Measurements from ENCODE around the gene CPXM2. TPM values are rescaled to one million over a fixed set of nuclear protein-coding genes. Genes with fewer than 3 reads are reported as not detected.

Gene CPXM2
- total RNA-seq, 1 donor from 2014 or later: 0.33 TPM

DNA sequence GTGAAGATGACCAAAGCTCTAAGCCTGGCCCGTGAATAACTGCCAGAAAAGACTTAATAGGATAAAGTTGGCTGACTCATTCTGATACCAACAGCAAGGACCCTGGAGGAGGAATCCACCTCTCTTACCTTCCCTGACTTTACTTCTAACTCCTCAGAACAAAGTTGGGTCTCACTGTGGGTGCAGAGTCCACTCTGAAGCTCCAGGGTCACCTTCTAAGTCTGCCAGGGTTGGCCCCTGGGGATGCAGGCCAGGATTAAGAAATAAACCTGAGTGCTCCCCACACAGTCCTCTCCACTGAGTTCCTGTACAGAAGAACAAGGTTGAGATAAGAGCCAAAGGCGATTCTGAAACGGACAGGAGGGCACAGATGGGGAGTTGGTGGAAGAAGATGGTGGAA, 171.1 kb downstream of the CPXM2 start:
- no peak for DNase-seq (ENCODE audit: low spot score)
- Mint-ChIP-seq H3K4me3 (ENCODE audit: unreplicated experiment) (no peak overlapping the region), H3K27me3 (ENCODE audit: unreplicated experiment) (no peaks in the 10 kb centered on the region), H3K36me3 (ENCODE audit: low read depth, unreplicated experiment) (no peaks in the 10 kb centered on the region), H3K27ac (ENCODE audit: unreplicated experiment) (no peak overlapping the region), H3K4me1 (ENCODE audit: unreplicated experiment) (no peaks in the 10 kb centered on the region), H3K9me3 (ENCODE audit: unreplicated experiment) (no peaks in the 10 kb centered on the region)
- TF ChIP-seq, protein P1, sequence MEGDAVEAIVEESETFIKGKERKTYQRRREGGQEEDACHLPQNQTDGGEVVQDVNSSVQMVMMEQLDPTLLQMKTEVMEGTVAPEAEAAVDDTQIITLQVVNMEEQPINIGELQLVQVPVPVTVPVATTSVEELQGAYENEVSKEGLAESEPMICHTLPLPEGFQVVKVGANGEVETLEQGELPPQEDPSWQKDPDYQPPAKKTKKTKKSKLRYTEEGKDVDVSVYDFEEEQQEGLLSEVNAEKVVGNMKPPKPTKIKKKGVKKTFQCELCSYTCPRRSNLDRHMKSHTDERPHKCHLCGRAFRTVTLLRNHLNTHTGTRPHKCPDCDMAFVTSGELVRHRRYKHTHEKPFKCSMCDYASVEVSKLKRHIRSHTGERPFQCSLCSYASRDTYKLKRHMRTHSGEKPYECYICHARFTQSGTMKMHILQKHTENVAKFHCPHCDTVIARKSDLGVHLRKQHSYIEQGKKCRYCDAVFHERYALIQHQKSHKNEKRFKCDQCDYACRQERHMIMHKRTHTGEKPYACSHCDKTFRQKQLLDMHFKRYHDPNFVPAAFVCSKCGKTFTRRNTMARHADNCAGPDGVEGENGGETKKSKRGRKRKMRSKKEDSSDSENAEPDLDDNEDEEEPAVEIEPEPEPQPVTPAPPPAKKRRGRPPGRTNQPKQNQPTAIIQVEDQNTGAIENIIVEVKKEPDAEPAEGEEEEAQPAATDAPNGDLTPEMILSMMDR (IDR thresholded peaks at IDR 0.05; ENCODE audit: unreplicated experiment): no peak

DNA sequence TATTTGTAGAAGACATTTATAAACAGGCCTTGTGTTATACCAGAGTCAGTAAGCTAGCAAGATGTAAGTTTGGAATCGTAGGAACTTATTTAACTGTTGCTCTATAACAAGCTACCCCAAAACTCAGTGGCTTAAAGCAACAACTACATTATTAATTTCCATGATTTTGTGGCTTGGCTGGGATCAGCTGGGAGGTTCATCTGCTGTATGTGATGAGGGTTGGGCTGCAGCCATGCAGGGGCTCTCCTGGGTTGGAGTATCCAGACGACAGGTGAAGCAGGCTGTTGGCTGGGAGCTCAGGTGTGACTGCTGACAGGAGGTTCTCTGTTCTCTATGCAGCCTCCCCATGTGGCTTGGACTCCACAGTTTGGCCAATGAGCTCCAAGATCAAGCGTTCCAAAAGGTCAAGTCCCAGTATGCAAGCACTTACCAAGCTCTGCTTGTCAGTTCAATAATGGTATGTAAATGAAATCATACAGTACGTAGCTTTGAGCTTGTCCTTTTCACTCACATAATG, 173.0 kb downstream of the CPXM2 start:
- Mint-ChIP-seq H3K27me3 (ENCODE audit: unreplicated experiment) (no peaks in the 10 kb centered on the region), H3K4me3 (ENCODE audit: unreplicated experiment) (no peak overlapping the region), H3K36me3 (ENCODE audit: low read depth, unreplicated experiment) (no peaks in the 10 kb centered on the region), H3K9me3 (ENCODE audit: unreplicated experiment) (no peaks in the 10 kb centered on the region), H3K27ac (ENCODE audit: unreplicated experiment) (no peak overlapping the region), H3K4me1 (ENCODE audit: unreplicated experiment) (no peaks in the 10 kb centered on the region)
- TF ChIP-seq, protein P1 (IDR thresholded peaks at IDR 0.05; ENCODE audit: unreplicated experiment): no peak
- DNase-seq (ENCODE audit: low spot score): no peak

DNA sequence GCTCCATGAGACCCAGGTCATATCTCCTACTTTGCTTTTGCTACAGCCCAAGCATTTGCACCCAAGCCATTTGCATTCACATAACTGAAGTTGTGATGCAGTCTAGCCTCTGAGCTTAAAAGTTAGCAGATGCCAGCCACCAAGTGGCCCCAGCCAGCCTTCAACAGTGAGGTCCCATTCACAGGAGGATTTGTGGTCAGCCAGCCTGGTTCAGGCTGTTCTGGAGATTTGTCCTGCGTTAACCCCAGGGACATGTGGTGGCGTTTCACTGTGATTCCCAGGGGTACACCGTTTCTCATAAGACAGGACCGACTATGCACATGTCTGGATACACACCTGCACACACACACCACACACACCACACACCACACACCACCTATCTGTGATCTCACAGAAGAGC, 174.3 kb downstream of the CPXM2 start:
- Mint-ChIP-seq H3K36me3 (ENCODE audit: low read depth, unreplicated experiment) (no peaks in the 10 kb centered on the region), H3K27me3 (ENCODE audit: unreplicated experiment) (no peaks in the 10 kb centered on the region), H3K27ac (ENCODE audit: unreplicated experiment) (no peak overlapping the region), H3K4me1 (ENCODE audit: unreplicated experiment) (no peaks in the 10 kb centered on the region), H3K4me3 (ENCODE audit: unreplicated experiment) (no peak overlapping the region), H3K9me3 (ENCODE audit: unreplicated experiment) (no peaks in the 10 kb centered on the region)
- TF ChIP-seq, protein P1 (IDR thresholded peaks at IDR 0.05; ENCODE audit: unreplicated experiment): no peak
- no peak for DNase-seq (ENCODE audit: low spot score)

DNA sequence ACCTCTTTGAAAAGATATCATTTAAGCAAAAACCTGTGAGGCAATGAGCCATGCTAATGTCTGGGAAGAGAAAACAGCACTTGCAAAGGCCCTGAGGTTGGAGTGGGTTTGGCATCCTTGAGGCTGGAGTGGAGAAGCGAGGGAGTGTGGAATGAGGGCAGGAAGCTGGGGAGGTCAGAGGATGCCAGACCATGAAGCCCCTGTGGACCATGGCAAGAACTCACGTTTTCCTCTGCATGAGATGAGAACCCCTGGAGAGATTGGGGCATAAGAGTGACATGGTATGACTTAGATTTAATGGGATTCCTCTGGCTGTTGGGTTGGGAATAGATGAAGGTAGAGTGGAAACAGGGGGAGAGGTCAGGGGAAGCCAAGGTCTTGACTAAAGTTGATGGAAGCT, 176.1 kb downstream of the CPXM2 start:
- DNase-seq (ENCODE audit: low spot score): no peak

DNA sequence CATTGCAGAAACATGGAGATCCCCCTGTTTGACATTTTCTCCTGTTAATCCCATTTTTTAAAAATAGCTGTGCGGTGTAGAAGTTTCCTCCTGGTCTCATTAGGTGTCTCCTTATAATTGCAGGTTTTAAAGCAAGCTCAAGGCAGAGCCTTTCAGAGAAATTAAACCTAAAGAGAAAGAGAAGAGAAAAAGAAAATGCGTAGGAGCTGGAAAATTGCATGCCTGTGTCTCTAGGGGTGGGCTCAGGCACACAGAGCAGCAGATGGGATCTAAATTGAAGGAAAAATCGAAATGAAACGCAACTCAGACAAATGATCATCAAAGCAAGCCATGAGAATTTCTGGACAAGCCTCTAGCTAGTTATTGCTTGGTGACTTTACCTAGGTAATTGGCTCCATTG, 185.4 kb downstream of the CPXM2 start:
- Mint-ChIP-seq H3K4me1 (ENCODE audit: unreplicated experiment) (no peaks in the 10 kb centered on the region), H3K9me3 (ENCODE audit: unreplicated experiment) (no peaks in the 10 kb centered on the region), H3K27me3 (ENCODE audit: unreplicated experiment) (peaks cover 6% of the 10 kb centered on the region), H3K36me3 (ENCODE audit: low read depth, unreplicated experiment) (no peaks in the 10 kb centered on the region), H3K4me3 (ENCODE audit: unreplicated experiment) (no peak overlapping the region), H3K27ac (ENCODE audit: unreplicated experiment) (no peak overlapping the region)
- no peak for DNase-seq (ENCODE audit: low spot score)
- TF ChIP-seq, protein P1 (IDR thresholded peaks at IDR 0.05; ENCODE audit: unreplicated experiment): no peak

More for the DNA sequence above, 176.1 kb downstream of the CPXM2 start:
- Mint-ChIP-seq H3K4me1 (ENCODE audit: unreplicated experiment) (no peaks in the 10 kb centered on the region), H3K27me3 (ENCODE audit: unreplicated experiment) (no peaks in the 10 kb centered on the region), H3K36me3 (ENCODE audit: low read depth, unreplicated experiment) (no peaks in the 10 kb centered on the region), H3K4me3 (ENCODE audit: unreplicated experiment) (no peak overlapping the region), H3K9me3 (ENCODE audit: unreplicated experiment) (no peaks in the 10 kb centered on the region), H3K27ac (ENCODE audit: unreplicated experiment) (no peak overlapping the region)
- TF ChIP-seq, protein P1 (IDR thresholded peaks at IDR 0.05; ENCODE audit: unreplicated experiment): no peak
